ENCODE data around the gene MAPK13. TPM values are rescaled to one million over a fixed set of nuclear protein-coding genes. Genes with fewer than 3 reads are reported as not detected.
A peak's percentile ranks its signal among the peaks of the same experiment; 100 is the strongest.

The MAPK13 gene
- total RNA-seq, 2 donors from 2014 or later: 14.6 to 16.0 TPM

DNA sequence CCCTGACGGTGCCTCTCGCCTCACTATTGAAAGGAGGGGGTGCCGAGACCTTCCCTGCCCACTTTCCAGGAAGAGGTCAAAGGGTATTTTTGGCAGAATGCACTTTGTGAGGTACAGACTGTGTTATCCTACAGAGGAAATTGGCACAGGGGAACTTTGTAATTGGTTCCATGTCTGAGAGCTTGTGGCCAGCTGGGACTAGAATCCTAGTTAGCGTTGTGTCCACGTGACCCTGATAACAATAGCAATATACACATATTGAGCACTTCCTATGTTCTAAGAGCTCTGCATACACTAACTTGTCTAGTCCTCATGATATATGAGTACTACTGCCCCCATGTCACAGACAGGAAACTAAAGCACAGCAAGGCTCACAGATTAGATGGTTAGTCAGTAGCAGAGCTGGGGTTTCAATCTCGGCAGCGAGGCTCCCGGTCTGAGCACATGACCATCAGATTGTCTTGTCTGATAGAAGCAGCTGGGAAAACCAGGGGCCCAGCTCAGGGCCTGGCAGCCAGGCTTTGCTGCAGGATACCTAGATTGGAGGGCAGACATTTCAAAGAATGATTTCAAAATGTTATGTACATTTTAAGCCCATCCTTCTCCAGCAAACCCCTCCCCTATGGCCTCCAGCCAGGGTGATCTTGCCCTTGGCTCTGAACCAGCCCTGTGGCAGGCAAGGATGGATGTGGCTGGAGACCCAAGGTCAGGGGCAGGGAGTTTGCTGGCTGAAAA is 1.4 kb downstream of the MAPK13 start:
- TF ChIP-seq, protein P1, sequence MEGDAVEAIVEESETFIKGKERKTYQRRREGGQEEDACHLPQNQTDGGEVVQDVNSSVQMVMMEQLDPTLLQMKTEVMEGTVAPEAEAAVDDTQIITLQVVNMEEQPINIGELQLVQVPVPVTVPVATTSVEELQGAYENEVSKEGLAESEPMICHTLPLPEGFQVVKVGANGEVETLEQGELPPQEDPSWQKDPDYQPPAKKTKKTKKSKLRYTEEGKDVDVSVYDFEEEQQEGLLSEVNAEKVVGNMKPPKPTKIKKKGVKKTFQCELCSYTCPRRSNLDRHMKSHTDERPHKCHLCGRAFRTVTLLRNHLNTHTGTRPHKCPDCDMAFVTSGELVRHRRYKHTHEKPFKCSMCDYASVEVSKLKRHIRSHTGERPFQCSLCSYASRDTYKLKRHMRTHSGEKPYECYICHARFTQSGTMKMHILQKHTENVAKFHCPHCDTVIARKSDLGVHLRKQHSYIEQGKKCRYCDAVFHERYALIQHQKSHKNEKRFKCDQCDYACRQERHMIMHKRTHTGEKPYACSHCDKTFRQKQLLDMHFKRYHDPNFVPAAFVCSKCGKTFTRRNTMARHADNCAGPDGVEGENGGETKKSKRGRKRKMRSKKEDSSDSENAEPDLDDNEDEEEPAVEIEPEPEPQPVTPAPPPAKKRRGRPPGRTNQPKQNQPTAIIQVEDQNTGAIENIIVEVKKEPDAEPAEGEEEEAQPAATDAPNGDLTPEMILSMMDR (conservative IDR thresholded peaks at IDR 0.05): no peak
- H3K9me3 ChIP-seq (ENCODE audit: control insufficient read depth, low read length): no peaks in the 10 kb centered on the region
- H3K4me1 Mint-ChIP-seq: peaks cover 22% of the 10 kb centered on the region
- H3K27me3 Mint-ChIP-seq (ENCODE audit: insufficient read depth): peaks cover 14% of the 10 kb centered on the region
- no peak overlapping the region for H3K27ac ChIP-seq (ENCODE audit: low read depth, low read length)
- peaks cover 17% of the 10 kb centered on the region for H3K27me3 ChIP-seq (ENCODE audit: control insufficient read depth, insufficient read depth, low read length, poor library complexity, severe bottlenecking)
- no peak for DNase-seq
- peaks cover 3% of the 10 kb centered on the region for H3K36me3 Mint-ChIP-seq (ENCODE audit: low read depth)
- no peaks in the 10 kb centered on the region for H3K9me3 Mint-ChIP-seq
- no peak overlapping the region for H3K9ac ChIP-seq (ENCODE audit: extremely low read depth, low read length, poor library complexity, severe bottlenecking)
- H3K4me1 ChIP-seq (ENCODE audit: control insufficient read depth, insufficient read depth, low read length): peaks cover 23% of the 10 kb centered on the region
- peak overlapping the region; percentile 58 for H3K4me3 Mint-ChIP-seq
- 79 to 83% methylated on average over 5 to 8 of the region's 8 CpGs for WGBS, 2 experiments (ENCODE audit: insufficient coverage in 1 of 2, insufficient read length in 1 of 2)
- H3K36me3 ChIP-seq (ENCODE audit: control insufficient read depth, insufficient read depth, low read length): no peaks in the 10 kb centered on the region
- no peak overlapping the region for H3K4me3 ChIP-seq (ENCODE audit: low read length)
- H3K27ac Mint-ChIP-seq: no peak overlapping the region

DNA sequence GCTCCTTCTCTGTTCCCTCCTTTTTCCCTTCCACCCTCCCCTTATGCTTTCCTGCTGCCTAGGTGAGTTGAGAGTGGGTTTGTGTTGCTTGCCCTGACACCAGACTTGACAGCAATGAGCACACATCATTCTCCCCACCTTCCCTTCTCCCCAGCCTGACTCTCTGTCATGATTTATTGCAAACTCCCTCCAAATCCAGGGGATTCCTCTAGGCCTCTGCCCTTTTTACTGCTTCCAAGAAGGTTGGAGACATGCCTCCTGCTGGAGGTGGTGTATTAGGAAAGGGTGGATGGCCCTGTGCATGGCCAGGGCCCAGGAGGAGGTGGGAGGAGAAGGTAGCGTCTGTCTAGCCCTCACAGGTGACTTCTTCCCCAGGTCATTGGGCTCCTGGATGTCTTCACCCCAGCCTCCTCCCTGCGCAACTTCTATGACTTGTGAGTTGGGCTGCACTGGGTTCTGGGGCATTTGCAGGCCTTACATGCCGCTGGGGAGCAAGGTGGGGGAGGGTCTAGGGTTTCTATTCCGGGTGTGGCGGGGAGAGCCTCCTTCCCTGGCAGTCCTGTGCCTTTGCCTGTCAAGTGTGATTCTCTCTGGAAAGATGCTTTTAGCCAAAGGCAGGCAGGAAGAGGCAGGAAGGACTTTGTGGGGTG is 2.1 kb downstream of the MAPK13 start:
- H3K4me3 ChIP-seq (ENCODE audit: low read length): no peak overlapping the region
- 86 to 100% methylated on average over 1 to 5 of the region's 5 CpGs for WGBS, 2 experiments (ENCODE audit: insufficient coverage in 1 of 2, insufficient read length in 1 of 2)

DNA sequence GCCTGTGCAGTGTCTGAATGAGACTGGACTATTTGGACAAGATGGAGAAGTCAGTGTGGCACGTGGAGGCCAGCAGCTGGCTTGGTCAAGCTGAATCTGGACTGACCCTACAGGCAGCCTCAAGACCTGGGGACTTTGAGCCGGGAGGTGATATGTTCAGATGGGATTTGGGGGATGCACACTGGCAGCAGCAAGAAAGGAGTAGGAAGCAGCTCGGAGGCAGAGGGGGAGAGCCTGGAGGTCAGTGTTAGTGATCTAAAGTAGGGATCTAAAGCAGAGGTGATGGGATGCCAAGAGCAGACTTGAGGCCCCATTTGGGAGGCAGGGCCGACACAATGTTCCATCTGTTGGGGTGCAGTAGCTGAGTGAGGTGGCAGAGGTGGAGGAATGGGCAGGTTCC is 2.8 kb downstream of the MAPK13 start:
- Histone ChIP-seq H3K27ac (ENCODE audit: low read depth, low read length) (no peak overlapping the region), H3K27me3 (ENCODE audit: control insufficient read depth, insufficient read depth, low read length, poor library complexity, severe bottlenecking) (peaks cover 14% of the 10 kb centered on the region), H3K9ac (ENCODE audit: extremely low read depth, low read length, poor library complexity, severe bottlenecking) (no peak overlapping the region), H3K4me3 (ENCODE audit: low read length) (no peak overlapping the region), H3K9me3 (ENCODE audit: control insufficient read depth, low read length) (no peaks in the 10 kb centered on the region), H3K36me3 (ENCODE audit: control insufficient read depth, insufficient read depth, low read length) (no peaks in the 10 kb centered on the region), H3K4me1 (ENCODE audit: control insufficient read depth, insufficient read depth, low read length) (peaks cover 23% of the 10 kb centered on the region)
- peaks cover 11% of the 10 kb centered on the region for H3K27me3 Mint-ChIP-seq (ENCODE audit: insufficient read depth)
- TF ChIP-seq, protein P1 (conservative IDR thresholded peaks at IDR 0.05): no peak
- no peak overlapping the region for H3K4me3 Mint-ChIP-seq
- 88 to 89% methylated on average over 3 to 4 of the region's 4 CpGs for WGBS, 2 experiments (ENCODE audit: insufficient coverage in 1 of 2, insufficient read length in 1 of 2)
- no peak for DNase-seq
- H3K9me3 Mint-ChIP-seq: no peaks in the 10 kb centered on the region
- no peak overlapping the region for H3K27ac Mint-ChIP-seq
- peaks cover 22% of the 10 kb centered on the region for H3K4me1 Mint-ChIP-seq
- H3K36me3 Mint-ChIP-seq (ENCODE audit: low read depth): peaks cover 3% of the 10 kb centered on the region

More for the DNA sequence above, 2.1 kb downstream of the MAPK13 start:
- Mint-ChIP-seq H3K27ac (no peak overlapping the region), H3K36me3 (ENCODE audit: low read depth) (peaks cover 3% of the 10 kb centered on the region), H3K4me3 (no peak overlapping the region), H3K9me3 (no peaks in the 10 kb centered on the region), H3K27me3 (ENCODE audit: insufficient read depth) (peaks cover 14% of the 10 kb centered on the region), H3K4me1 (peaks cover 22% of the 10 kb centered on the region)
- DNase-seq: no peak
- Histone ChIP-seq H3K27ac (ENCODE audit: low read depth, low read length) (no peak overlapping the region), H3K4me1 (ENCODE audit: control insufficient read depth, insufficient read depth, low read length) (peaks cover 23% of the 10 kb centered on the region), H3K27me3 (ENCODE audit: control insufficient read depth, insufficient read depth, low read length, poor library complexity, severe bottlenecking) (peaks cover 17% of the 10 kb centered on the region), H3K9me3 (ENCODE audit: control insufficient read depth, low read length) (no peaks in the 10 kb centered on the region), H3K9ac (ENCODE audit: extremely low read depth, low read length, poor library complexity, severe bottlenecking) (no peak overlapping the region), H3K36me3 (ENCODE audit: control insufficient read depth, insufficient read depth, low read length) (no peaks in the 10 kb centered on the region)
- TF ChIP-seq, protein P1 (conservative IDR thresholded peaks at IDR 0.05): no peak

Measured in endodermal cell (in vitro differentiated cells).